ENCODE data around the gene ATP2C2.

ATP2C2 gene

GRCh38 chr16:84455031-84455430, 86.7 kb downstream of the ATP2C2 start:
- DNase-seq (no peak), ATAC-seq (ENCODE audit: insufficient read depth, low read depth) (no peak)
- no peak overlapping the region for H3K4me3 ChIP-seq (ENCODE audit: low read depth in 1 of 2, low read length in 2 of 2)
- H3K4me1 ChIP-seq (ENCODE audit: insufficient read depth, low read length) = no peaks in the 10 kb centered on the region
- H3K4me2 ChIP-seq (ENCODE audit: insufficient read depth, low read length) = no peak overlapping the region
- no peak overlapping the region for H3K27ac ChIP-seq (ENCODE audit: low read length)
- no peak for TF ChIP-seq EZH2 (IDR thresholded peaks at IDR 0.05; ENCODE audit: borderline replicate concordance, low read depth, low read length, severe bottlenecking)
- TF ChIP-seq, protein P1, sequence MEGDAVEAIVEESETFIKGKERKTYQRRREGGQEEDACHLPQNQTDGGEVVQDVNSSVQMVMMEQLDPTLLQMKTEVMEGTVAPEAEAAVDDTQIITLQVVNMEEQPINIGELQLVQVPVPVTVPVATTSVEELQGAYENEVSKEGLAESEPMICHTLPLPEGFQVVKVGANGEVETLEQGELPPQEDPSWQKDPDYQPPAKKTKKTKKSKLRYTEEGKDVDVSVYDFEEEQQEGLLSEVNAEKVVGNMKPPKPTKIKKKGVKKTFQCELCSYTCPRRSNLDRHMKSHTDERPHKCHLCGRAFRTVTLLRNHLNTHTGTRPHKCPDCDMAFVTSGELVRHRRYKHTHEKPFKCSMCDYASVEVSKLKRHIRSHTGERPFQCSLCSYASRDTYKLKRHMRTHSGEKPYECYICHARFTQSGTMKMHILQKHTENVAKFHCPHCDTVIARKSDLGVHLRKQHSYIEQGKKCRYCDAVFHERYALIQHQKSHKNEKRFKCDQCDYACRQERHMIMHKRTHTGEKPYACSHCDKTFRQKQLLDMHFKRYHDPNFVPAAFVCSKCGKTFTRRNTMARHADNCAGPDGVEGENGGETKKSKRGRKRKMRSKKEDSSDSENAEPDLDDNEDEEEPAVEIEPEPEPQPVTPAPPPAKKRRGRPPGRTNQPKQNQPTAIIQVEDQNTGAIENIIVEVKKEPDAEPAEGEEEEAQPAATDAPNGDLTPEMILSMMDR (IDR thresholded peaks at IDR 0.05; ENCODE audit: borderline replicate concordance, extremely low read depth, low read length, poor library complexity, severe bottlenecking) = no peak
- no peaks in the 10 kb centered on the region for H3K36me3 ChIP-seq (ENCODE audit: insufficient read depth, low read length)
- H4K20me1 ChIP-seq (ENCODE audit: insufficient read depth, low read length) = no peaks in the 10 kb centered on the region
- H3K79me2 ChIP-seq (ENCODE audit: insufficient read depth, low read length) = no peaks in the 10 kb centered on the region
- no peak overlapping the region for H3K9ac ChIP-seq (ENCODE audit: low read depth, low read length)
- H3K27me3 ChIP-seq (ENCODE audit: insufficient read depth, low read length, poor library complexity) = no peaks in the 10 kb centered on the region
- no peaks in the 10 kb centered on the region for H3K9me3 ChIP-seq (ENCODE audit: insufficient read depth, low read length, severe bottlenecking)
- no peak overlapping the region for H2AFZ ChIP-seq (ENCODE audit: low read depth, low read length)

DNA sequence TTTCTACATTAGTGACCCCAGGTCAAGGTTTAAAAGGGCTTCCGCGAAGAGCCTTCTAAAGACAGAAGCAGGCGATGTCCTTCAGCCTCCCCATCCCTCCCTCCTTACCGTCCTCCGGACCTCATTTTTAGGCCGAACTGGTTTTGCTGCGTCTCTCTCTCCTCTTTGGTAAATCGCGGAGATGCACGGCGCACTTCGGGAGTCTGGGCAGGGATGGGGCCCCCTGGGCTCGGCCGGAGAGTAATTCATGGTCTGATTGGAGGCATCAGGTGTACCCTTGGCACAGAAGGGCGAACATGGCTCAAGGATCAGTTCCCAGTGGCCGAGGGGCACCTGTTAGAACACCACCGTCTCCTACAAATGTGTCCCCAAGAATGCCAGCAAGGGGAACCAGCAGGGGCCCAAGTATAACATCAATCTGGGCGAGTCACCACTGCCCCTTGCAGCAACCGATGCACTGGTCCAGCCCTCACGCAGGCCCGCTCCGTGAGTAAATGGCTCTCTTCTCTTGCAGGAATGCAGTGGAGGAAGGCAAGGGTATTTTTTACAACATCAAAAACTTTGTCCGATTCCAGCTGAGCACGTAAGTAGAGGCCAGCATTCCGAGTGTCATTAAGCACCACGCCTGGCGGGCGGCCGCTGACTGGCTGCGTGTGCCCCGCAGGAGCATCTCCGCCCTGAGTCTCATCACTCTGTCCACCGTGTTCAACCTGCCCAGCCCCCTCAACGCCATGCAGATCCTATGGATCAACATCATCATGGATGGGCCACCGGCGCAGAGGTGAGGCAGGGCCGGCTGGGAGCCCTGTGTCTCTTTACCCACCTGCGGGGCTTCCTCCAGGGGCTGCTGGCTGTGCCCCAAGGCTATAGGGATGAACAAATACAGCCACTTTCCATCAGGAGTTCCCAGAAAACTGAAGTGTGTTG, 90.5 kb downstream of the ATP2C2 start:
- Histone ChIP-seq H3K36me3 (ENCODE audit: insufficient read depth, low read length) (no peaks in the 10 kb centered on the region), H3K79me2 (ENCODE audit: insufficient read depth, low read length) (no peaks in the 10 kb centered on the region), H3K4me3 (ENCODE audit: low read depth in 1 of 2, low read length in 2 of 2) (no peak overlapping the region), H3K9ac (ENCODE audit: low read depth, low read length) (no peak overlapping the region), H2AFZ (ENCODE audit: low read depth, low read length) (no peak overlapping the region), H3K27ac (ENCODE audit: low read length) (no peak overlapping the region), H3K4me2 (ENCODE audit: insufficient read depth, low read length) (no peak overlapping the region), H3K9me3 (ENCODE audit: insufficient read depth, low read length, severe bottlenecking) (no peaks in the 10 kb centered on the region), H3K27me3 (ENCODE audit: insufficient read depth, low read length, poor library complexity) (no peaks in the 10 kb centered on the region), H4K20me1 (ENCODE audit: insufficient read depth, low read length) (no peaks in the 10 kb centered on the region), H3K4me1 (ENCODE audit: insufficient read depth, low read length) (no peaks in the 10 kb centered on the region)
- TF ChIP-seq, protein P1 (IDR thresholded peaks at IDR 0.05; ENCODE audit: borderline replicate concordance, extremely low read depth, low read length, poor library complexity, severe bottlenecking) = no peak
- TF ChIP-seq EZH2 (IDR thresholded peaks at IDR 0.05; ENCODE audit: borderline replicate concordance, low read depth, low read length, severe bottlenecking) = no peak
- DNase-seq (no peak), ATAC-seq (ENCODE audit: insufficient read depth, low read depth) (no peak)

GRCh38 chr16:84459533-84459894, 91.2 kb downstream of the ATP2C2 start:
- no peak for TF ChIP-seq EZH2 (IDR thresholded peaks at IDR 0.05; ENCODE audit: borderline replicate concordance, low read depth, low read length, severe bottlenecking)
- TF ChIP-seq, protein P1 (IDR thresholded peaks at IDR 0.05; ENCODE audit: borderline replicate concordance, extremely low read depth, low read length, poor library complexity, severe bottlenecking) = no peak
- H3K27ac ChIP-seq (ENCODE audit: low read length) = no peak overlapping the region

More at GRCh38 chr16:84459533-84459894, 91.2 kb downstream of the ATP2C2 start:
- Histone ChIP-seq H3K9me3 (ENCODE audit: insufficient read depth, low read length, severe bottlenecking) (no peaks in the 10 kb centered on the region), H3K4me3 (ENCODE audit: low read depth in 1 of 2, low read length in 2 of 2) (no peak overlapping the region), H3K36me3 (ENCODE audit: insufficient read depth, low read length) (no peaks in the 10 kb centered on the region), H2AFZ (ENCODE audit: low read depth, low read length) (no peak overlapping the region), H3K9ac (ENCODE audit: low read depth, low read length) (no peak overlapping the region), H4K20me1 (ENCODE audit: insufficient read depth, low read length) (no peaks in the 10 kb centered on the region), H3K79me2 (ENCODE audit: insufficient read depth, low read length) (no peaks in the 10 kb centered on the region), H3K4me2 (ENCODE audit: insufficient read depth, low read length) (no peak overlapping the region), H3K4me1 (ENCODE audit: insufficient read depth, low read length) (no peaks in the 10 kb centered on the region), H3K27me3 (ENCODE audit: insufficient read depth, low read length, poor library complexity) (no peaks in the 10 kb centered on the region)
- DNase-seq = no peak
- no peak for ATAC-seq (ENCODE audit: insufficient read depth, low read depth)
